Pons (tissue), 1 donor: ENCODE measurements around the gene SOX11.
"Not testable (repeated sequence)": the region's sequence is repeated elsewhere in the genome, so short reads cannot be mapped to it uniquely, and the experiment has no call there.

Experiments used
- DNase-seq: peaks from one replicate; pipeline ENCODE4 v3.0.0-alpha.2; 2016; ENCODE audit warnings: low spot score

The SOX11 gene

DNA sequence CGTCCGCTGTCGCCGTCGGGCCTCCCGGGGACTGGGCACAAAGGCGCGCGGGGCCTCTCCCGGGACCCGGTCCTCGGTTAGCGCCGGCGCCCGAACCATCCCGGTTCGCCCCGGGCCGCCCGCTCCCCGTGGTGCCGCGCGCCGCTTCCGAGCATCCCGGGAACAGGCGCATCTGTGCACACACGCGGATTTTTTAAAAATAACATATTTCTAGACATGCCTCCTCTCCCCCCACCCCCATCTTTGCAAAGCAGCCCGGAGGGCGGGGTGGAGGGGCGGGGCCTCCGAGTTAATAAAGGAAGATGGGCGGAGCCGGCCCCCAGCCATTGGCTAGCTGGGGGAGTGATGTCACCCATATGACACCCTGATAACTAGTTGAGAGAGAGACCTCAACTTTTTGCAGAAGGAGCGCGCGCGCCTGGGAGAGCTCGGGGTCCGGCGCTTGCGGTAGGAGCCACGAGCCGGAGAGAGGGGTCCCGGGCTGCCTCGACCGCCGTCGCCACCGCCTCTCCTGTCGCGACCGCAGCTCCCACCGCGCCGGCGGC lies at the start of gene SOX11:
Gene SOX11, plus strand, starts transcription at position 400 of the 545 bp plus-strand sequence. CDS start 338 bp downstream, outside the sequence.
- DNase-seq = peak; percentile 73

DNA sequence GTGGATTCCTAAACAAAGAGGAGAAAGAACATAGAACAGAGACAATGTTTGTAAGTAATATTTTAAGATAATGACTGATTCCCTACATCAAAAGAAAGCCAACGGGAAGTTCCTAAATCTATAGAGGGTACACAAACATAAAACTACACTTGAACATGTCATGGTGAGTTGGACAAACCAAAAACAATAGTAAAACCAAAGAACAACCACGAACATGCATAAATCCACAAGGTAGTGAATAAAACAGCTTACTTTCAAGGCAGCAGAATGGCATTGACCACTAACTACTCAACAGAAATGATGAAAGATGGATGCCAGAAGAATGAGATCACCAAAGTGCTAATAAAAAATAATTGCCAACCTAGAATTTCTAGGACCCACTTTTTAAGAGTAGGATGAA lies 39.5 kb upstream of the SOX11 start:
- DNase-seq = not testable (repeated sequence)

- not testable (repeated sequence) for DNase-seq
Observed at GRCh38 chr2:5653756-5654155, 38.4 kb upstream of the SOX11 start.

- no peak for DNase-seq
Observed at GRCh38 chr2:5657231-5657630, 35.0 kb upstream of the SOX11 start.

- no peak for DNase-seq
Observed at GRCh38 chr2:5660591-5660990, 31.6 kb upstream of the SOX11 start.

GRCh38 chr2:5661362-5661761 lies 30.8 kb upstream of the SOX11 start:
- no peak for DNase-seq

DNA sequence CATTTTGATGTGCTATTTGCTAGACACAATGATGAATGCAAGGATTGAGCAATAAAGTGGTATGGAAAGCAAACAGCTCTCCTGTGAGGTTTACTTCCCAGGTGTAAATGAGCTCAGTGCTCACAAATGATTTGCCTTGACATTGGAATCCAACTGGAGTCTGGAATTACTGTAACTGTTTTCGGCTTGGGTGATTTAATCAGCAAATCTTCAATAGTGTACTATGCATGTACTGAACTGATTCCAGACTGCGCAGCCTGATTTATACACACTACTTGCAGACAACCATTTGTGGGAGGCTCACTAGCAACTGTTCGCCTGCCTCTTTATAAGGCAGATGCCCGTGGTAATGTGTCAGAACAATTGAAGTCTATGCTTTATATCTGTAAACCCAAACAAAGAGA lies 27.9 kb upstream of the SOX11 start:
- no peak for DNase-seq

GRCh38 chr2:5665066-5665465 lies 27.1 kb upstream of the SOX11 start:
- no peak for DNase-seq

GRCh38 chr2:5666798-5667197 lies 25.4 kb upstream of the SOX11 start:
- DNase-seq = no peak

GRCh38 chr2:5667655-5668054 lies 24.5 kb upstream of the SOX11 start:
- DNase-seq = not testable (repeated sequence)

- no peak for DNase-seq
Observed at GRCh38 chr2:5668682-5669250, 23.4 kb upstream of the SOX11 start.

DNA sequence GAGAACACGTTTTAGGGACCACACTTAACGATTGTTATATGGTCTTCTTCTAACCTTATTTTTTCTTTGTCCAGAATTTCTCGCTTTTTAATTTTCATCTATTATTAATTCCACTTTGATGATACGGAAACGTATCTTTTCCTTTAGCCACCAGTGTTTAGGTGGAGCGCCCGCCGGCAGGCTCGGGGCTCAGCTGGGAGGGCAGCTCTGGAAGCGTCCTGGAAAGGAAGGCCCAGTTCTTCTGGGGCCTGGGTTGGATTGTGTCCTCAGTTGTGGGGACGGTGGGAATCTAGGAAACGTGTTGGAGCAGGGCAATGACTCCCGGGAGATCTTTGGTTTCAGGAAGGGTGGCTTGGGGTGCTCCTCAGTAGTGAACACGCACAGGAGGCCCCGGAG lies 19.4 kb upstream of the SOX11 start:
- DNase-seq = no peak

DNA sequence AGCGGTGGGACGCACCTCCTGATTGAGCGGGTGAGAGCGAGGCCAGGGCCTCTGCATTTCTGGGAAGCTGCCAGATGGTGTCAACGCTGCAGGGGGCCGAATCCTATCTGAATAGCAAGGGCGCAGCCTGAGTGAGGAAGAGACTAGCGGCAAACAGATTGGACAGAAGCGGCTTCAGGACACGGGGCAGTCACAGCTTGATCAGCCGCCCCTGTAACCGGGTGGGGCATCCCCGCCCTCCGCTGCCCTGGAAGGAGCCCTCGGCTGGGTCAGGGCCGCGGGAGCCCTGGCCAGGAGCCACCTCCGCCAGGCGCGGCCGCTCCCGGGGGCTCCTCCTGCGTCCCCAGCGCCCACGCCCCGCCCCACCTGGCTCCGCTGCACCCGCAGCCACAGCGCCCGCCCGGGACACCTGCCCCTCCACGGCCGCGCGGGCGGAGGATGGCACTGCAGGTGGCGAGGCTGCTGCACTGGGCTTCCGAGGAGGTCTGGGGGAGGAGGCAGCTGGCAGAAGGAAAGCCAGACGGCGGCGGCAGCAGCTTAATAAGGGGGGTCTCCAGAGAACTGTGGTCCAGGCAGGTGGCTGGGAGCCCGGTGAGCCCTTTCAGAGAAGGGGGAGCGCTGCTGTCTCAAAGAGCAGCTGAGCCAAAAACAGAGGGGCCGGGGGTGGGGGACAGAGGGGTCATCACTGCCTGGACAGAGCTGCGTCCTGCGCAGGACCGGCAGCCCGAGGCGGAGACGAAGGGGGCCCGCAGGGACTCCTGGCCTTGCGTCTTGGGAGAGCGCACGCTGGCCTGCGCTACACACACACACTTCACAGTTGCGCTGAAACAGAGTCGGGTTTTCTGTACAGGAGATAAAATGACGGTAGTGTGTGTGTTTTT lies 18.8 kb upstream of the SOX11 start:
- no peak for DNase-seq

DNA sequence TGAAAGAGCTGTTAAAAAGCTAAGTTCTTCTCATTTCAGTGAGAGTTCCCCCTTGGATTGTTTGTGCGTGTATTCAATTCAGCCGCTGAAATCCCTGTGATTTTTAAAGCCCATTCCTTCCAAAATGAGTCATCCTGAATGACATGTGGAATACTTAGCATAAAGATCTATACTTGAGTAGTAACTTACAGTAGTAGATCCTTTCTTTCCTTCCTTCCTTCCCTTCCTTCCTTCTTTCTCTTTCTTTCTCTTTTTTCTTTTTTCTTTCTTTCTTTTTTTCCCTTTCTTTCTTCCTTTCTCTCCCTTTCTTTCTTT lies 18.2 kb upstream of the SOX11 start:
- no peak for DNase-seq

- DNase-seq = no peak
Observed at GRCh38 chr2:5677133-5677532, 15.1 kb upstream of the SOX11 start.

DNA sequence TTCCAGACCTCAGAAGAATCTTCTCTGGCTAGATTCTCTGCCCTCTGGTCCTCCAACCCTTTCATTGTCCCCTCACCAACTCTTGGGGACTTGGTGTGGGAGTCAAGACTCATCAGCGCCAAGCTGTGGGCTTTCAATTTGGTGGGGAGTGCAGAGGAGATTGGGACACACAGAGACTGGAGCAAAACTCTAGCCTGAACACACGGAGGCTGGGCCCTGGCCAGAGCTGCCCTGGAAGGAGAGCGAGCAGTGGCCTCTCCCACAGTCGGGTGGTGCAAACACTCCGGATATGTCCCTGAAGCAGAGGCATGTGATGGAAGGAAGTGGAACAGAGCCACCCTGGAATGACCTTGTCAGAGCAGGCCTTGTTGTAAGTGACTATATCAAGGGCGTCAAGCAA lies 8.7 kb upstream of the SOX11 start:
- DNase-seq = no peak

GRCh38 chr2:5685225-5685624 lies 7.0 kb upstream of the SOX11 start:
- peak; percentile 67 for DNase-seq

DNA sequence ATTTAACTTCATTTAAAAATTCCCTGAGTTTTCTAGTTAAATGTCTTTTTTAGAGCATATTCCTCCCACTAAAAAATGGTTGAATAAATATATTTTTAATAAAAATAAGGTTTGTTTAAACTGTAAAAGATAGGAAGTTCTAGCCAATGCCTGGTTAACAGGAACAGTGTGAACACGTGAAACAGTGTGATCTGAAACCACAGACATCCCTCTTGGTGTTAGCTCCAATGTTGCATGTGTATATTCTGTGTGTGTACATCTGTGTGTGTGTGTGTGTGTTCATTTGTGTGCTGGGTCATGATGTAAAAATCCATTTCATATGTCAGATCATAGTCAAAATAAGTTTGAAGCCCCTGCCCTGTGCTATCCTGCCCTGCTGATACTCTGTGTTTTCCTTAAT lies 6.1 kb upstream of the SOX11 start:
- DNase-seq = no peak

- DNase-seq = no peak
Observed at GRCh38 chr2:5686536-5686935, 5.6 kb upstream of the SOX11 start.

DNA sequence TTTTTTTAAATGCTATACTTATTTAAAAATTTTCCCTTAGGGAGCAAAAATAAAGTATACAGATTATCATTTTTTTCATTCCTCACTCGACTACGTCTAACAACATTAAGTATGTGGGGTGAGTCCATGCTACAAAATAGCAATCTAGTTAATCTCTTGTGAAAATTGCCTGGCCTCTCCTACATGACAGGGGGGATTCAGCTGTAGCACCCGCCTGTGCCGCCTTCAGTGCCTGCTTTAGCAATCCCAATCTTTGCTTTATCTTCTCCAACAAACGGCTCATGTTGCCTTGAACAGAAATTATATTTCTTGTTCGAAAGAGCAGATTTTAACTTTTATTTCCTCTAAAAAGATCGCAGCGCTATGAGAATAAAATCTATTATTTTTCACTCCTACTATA lies 2.4 kb upstream of the SOX11 start:
- no peak for DNase-seq

GRCh38 chr2:5690286-5690685 lies 1.9 kb upstream of the SOX11 start:
- DNase-seq = no peak

DNA sequence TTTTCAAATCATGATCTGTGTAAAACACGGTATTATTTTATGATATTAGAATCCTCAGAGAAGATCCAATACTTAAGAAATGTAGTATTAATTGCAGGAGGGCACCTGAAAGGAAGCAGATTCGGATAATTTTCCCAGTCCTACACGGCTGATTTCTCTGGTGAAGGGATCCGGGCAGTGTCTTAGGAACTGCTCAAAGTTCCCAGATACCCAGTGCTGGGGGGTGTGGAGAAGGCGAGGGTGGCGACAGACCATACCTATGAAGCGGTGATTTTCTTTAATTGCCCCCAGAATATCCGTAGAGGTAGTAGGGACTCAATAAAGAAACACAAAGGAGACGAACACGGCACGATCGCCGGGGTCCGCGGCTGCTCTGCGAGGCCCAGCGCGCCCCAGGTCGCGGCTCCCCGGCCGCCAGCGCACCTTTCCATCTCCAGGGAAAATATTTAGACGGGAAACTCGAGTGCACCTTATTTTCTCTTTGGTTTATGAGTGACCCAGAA lies 1.4 kb upstream of the SOX11 start:
- DNase-seq = no peak

DNA sequence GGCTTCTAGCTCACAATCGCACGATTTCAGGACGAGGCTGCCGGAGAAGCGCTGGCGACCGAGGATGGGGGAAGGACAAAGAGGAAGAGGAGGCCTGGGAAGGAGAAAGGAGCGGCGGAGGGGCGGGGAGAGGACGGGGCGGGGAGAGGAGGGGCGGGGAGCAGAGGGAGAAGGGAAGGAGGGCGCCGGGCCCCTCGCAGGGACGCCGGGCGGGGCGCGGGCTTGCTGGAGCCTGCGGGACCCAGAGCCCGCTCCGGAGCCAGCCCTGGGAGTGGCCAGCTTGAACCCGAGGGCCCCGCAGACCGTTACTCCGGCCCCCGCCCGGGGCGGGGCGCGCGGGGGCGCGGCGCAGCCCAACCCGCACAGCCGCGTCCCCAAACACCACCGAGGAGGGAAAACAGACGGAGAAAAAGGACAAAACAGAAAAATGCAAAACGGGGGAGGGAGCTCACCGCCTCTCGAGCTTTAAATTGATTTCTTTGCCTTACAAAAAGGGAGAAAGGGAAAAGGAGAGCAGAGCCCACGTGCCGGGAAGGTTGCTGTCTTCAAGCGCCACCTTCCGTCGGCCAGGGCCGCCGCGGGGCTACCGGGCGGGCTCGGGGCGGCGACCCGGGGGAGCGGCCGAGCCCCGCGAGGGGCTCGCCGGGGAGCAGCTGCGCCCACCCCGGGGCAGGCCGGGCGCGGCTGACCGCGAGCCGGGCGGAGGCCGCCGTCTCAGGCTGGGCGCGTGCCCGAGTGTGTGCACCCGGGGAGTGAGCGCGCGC lies 781 bp upstream of the SOX11 start:
- no peak for DNase-seq
